Fibroblast of skin of scalp (primary cell): Measurements from ENCODE around the gene FADS1.

Experiments used
- DNase-seq: peaks from one replicate; pipeline ENCODE4 v3.0.0-alpha.2; 2013

Gene FADS1

GRCh38 chr11:61826930-61827570, 10.2 kb upstream of the FADS1 start:
- no peak for DNase-seq

- peak; percentile 5 for DNase-seq
Measured at GRCh38 chr11:61820174-61820573, 3.4 kb upstream of the FADS1 start.

- no peak for DNase-seq
Measured at GRCh38 chr11:61817471-61818202, 834 bp upstream of the FADS1 start.

- DNase-seq = peak; percentile 58
Measured at GRCh38 chr11:61815790-61816735, 740 bp downstream of the FADS1 start.

- DNase-seq = peak; percentile 91
Measured at GRCh38 chr11:61814958-61815789, 1.6 kb downstream of the FADS1 start.

DNA sequence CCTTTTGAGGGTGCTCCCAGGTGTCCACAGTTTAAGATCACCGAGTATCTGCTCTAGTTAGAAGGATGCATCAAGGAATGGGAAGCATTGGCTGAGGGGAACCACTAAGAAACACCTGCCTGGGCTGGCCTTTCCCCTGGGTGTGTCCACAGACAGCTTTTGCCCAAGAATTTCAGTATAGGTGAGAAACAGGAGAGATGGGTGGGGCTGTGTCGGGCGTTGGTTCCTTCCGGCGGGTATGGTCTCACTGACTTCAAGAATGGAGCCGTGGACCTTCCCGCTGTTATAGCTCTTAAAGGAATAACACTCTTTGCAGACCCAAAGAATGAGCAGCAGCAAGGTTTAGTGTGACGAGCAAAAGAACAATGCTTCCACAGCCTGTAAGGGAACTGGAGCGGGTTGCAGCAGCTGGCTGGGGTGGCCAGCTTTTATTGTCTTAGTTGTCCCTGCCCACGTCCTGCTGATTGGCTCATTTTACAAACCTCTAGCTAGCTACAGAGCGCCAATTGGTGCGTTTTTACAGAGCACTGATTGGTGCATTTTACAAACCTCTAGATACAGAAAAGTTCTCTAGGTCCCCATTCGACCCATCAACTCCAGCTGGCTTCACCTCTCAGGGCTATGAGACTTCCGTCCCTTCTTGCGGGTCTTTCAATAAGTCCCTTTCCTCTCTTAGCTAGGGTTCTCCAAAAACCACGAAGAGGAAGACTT, 2.4 kb downstream of the FADS1 start:
- peak; percentile 43 for DNase-seq

DNA sequence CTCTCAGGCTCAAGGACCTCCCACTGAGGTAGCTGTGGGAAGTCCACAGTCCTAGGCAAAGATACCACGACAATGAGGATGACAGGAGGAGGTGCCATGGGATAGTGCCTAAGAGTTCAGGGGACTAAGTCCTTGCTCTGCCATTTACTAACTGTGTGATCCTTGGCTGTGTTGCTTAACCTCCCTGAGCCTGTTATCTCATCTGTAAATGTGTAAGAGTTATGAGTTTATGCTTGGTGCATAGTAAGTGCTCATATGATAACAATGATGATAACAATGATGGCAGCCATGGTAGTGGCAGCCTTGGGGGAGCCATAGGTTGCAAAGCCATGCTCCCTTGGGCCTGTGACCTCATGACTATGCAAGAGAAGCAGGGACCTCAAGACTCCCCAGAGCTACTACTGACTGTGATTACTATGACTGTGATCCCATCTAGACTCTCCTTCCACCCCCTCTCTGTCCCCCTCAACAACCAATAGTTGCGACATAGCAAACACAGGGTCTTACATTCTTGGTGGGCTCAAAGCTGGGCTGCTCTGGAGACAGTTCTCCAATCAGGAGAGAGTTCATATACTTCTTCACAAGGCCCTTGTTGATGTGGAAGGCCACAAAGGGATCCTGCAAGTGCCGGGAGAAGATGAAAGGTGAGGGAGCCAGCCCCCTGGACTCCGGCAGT, 3.9 kb downstream of the FADS1 start:
- DNase-seq = no peak

- no peak for DNase-seq
Measured at GRCh38 chr11:61811831-61812230, 5.0 kb downstream of the FADS1 start.

DNA sequence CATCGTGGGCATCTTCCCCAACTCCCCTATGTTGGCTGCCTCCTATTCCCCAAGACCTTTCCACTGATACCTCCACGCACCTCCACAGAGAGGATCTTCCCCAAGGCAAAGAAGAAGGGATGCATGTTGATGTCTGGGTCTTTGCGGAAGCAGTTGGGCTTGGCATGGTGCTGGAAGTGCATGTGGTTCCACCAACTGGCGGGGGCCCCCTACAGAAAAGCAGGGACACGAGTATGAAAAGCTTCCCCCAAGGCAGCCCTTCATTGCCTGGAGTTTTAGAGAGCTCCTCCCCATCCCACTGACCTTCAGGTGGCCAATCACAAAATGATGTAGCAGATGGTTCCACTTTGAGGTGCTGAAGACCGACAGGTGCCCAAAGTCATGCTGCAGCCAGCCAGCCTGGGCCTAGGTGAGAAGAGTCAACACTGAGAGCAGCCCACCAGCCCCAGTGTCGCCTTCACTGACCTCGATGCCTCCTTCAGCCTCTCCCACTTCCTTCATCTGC, 6.1 kb downstream of the FADS1 start:
- DNase-seq = no peak

DNA sequence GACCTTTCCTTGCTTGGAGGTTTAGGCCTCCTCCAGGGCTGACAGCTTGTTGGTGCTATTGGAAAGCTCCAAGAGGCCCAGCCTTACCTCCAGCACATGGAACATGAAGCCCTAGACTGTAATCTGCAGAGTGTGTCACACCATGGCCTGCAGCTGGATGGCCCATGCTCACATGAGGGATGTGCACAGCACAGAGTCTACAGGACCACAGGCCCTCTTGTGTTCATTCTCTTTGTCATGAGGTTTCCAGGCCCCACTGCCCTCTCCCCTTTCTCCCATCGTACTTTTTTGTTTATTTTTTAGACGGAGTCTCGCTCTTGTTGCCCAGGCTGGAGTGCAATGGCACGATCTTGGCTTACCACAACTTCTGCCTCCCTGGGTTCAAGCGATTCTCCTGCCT, 10.0 kb downstream of the FADS1 start:
- no peak for DNase-seq

DNA sequence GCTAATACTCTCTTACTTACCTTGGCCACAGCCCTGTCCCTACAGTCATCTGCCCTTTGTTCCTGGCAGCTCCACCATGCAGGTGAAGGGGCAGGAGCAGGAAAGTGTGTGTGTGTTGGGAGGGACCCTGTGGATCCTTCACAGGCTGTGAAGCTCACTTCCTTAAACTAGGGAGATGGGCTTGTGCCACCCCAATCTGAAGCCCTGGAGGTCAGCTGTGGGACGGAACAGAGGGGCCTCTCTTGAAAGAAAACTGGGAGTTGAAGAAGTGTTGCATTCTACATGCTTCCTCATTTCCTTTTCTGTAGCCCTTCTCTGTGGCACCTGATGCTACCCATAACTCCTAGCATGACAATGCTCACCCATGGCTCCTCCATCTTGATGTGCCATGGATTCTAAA, 11.7 kb downstream of the FADS1 start:
- no peak for DNase-seq

DNA sequence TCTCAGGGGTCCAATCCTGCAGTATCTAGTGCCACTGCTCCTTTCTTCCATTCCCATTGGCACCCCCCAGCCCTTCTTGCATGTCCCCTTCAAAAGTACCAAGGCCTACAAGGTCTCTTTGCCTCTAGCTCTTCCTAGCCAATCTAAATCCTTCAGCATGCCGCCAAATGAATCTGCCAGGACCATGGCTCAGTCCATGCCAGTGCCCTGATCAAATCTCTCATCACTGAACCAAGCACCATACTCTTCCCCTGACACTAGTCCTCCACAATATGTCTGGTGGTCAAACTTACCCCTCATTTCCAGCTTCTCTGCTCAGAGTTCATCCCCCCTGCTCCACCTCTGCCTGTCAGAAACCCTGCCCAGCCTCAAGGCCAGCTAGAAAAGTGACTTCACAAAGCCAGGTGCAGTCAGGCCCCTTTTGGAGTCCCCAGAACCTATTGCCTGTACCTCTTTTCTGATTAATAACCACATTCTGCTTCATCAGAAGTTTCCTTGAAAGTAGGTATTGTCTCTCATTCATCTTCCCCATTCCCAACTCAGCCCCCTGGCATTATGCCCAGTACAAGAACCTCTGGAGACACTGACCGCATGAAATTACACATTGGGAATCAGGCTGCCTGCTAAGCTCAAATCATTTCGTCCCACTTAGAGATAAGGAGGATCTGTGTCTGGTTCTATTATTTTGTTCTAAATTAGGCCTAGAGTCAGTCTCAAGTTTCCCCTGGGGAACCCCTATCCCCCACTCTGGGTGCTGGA, 12.7 kb downstream of the FADS1 start:
- DNase-seq = peak; percentile 9

DNA sequence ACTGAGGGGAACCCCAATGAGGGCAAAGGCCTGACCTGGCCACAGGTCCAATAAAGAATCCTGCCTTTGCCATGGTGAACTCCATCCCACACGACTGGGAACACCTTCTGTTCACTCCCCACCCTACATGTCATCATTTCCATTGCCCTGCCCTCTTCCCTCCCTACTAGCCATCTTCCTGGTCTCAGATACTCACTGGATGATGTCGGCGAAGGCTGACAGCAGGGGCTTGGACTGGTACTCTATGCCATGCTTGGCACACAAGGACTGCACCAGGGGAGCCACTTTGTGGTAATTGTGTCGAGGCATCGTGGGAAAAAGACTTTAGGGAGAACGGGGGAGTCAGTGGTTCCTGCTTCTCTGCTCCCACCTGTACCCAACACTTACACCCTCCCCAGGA, 14.2 kb downstream of the FADS1 start:
- DNase-seq = no peak

GRCh38 chr11:61800331-61801281, 16.2 kb downstream of the FADS1 start:
- DNase-seq = no peak

GRCh38 chr11:61799665-61800284, 17.0 kb downstream of the FADS1 start:
- no peak for DNase-seq

- peak; percentile 81 for DNase-seq
Measured at GRCh38 chr11:61797263-61797944, 19.4 kb downstream of the FADS1 start.

DNA sequence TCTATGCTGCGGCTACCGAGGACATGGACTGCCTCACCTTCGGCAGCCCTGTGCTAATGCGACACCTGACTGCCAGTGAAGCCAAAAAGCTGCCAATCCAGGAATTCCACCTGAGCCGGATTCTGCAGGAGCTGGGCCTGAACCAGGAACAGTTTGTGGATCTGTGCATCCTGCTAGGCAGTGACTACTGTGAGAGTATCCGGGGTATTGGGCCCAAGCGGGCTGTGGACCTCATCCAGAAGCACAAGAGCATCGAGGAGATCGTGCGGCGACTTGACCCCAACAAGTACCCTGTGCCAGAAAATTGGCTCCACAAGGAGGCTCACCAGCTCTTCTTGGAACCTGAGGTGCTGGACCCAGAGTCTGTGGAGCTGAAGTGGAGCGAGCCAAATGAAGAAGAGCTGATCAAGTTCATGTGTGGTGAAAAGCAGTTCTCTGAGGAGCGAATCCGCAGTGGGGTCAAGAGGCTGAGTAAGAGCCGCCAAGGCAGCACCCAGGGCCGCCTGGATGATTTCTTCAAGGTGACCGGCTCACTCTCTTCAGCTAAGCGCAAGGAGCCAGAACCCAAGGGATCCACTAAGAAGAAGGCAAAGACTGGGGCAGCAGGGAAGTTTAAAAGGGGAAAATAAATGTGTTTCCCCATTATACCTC, 20.8 kb downstream of the FADS1 start:
- no peak for DNase-seq
